22Rv1 (cell line): Measurements from ENCODE around the gene NAA20.

Experiments used
- H3K27ac ChIP-seq: fragments of 450-650 bp; 2 replicates; pipeline ENCODE4 v1.5.1; 2017
- ZFX ChIP-seq: fragments of 450-650 bp; IDR thresholded peaks from 2 replicates; pipeline ENCODE4 v1.6.1; 2017; ENCODE audit warnings: antibody characterized with exemption, borderline replicate concordance
- TF ChIP-seq, protein P1 (sequence below): fragments of 450-650 bp; IDR thresholded peaks from 2 replicates; pipeline ENCODE4 v1.5.1; 2017; ENCODE audit warnings: mild to moderate bottlenecking

Gene NAA20

GRCh38 chr20:20060234-20060998 lies 43.3 kb downstream of the NAA20 start:
- TF ChIP-seq ZFX: no peak
- TF ChIP-seq, protein P1, sequence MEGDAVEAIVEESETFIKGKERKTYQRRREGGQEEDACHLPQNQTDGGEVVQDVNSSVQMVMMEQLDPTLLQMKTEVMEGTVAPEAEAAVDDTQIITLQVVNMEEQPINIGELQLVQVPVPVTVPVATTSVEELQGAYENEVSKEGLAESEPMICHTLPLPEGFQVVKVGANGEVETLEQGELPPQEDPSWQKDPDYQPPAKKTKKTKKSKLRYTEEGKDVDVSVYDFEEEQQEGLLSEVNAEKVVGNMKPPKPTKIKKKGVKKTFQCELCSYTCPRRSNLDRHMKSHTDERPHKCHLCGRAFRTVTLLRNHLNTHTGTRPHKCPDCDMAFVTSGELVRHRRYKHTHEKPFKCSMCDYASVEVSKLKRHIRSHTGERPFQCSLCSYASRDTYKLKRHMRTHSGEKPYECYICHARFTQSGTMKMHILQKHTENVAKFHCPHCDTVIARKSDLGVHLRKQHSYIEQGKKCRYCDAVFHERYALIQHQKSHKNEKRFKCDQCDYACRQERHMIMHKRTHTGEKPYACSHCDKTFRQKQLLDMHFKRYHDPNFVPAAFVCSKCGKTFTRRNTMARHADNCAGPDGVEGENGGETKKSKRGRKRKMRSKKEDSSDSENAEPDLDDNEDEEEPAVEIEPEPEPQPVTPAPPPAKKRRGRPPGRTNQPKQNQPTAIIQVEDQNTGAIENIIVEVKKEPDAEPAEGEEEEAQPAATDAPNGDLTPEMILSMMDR: no peak
- no peak overlapping the region for H3K27ac ChIP-seq

DNA sequence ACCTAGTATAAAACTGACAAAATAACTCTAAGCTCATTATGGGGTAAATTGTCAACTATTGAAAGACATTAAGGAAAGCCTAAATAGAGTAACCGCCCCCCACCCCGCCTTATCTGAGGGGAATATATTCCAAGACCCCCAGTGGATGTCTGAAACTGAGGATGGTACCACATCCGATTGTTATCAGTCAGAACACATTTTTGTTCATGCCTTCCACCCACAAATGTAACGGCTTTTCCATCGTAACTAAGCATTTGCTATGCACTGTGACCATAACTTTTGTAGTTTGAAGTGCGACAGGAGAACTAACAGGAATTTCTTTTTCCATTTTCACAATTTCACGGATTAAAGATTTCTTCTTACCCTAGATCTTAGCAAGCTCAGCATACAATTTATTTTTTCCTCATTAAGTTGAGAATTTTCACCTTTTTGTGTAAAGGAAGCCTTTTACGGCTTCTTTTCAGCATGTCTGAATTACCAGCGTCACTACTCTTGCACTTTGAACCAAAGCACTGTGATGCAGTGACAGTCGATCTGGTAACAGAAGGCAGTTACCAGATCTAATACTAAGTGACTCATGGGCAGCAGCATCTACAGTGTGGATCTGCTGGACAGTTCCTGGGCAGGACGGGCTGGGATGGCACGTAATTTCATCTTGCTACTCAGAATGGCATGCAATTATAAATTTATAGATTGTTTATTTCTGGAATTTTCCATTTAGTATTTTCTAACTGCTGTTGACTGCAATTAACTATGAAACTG lies 47.0 kb downstream of the NAA20 start:
- H3K27ac ChIP-seq: no peak overlapping the region
- no peak for TF ChIP-seq ZFX
- TF ChIP-seq, protein P1: no peak

DNA sequence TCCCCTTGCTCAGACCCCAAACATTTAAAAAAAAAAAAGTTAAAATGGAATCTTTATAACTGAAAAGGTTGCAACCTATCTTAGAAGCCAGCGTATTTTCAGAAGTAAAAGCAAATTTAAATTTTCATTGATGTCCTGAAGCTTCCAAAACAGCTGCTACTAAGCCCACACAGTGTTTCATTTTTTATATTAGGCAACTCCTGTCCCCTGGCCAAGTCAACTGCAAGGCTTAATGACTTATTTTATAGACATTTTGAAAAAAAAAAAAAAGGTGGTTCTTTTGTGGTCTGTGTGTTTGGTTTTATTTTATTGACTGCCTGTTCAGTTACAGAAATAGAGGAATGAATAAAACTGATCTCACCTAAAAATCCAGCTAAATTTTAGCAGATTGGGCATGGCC lies 48.2 kb downstream of the NAA20 start:
- TF ChIP-seq ZFX: no peak
- TF ChIP-seq, protein P1: no peak
- no peak overlapping the region for H3K27ac ChIP-seq

GRCh38 chr20:20070871-20071726 lies 53.9 kb downstream of the NAA20 start:
- no peak for TF ChIP-seq ZFX
- TF ChIP-seq, protein P1: no peak
- H3K27ac ChIP-seq: no peak overlapping the region

GRCh38 chr20:20073801-20074371 lies 56.7 kb downstream of the NAA20 start:
- no peak overlapping the region for H3K27ac ChIP-seq
- TF ChIP-seq, protein P1: no peak
- no peak for TF ChIP-seq ZFX

GRCh38 chr20:20075032-20075431 lies 57.9 kb downstream of the NAA20 start:
- no peak overlapping the region for H3K27ac ChIP-seq
- TF ChIP-seq, protein P1: no peak
- no peak for TF ChIP-seq ZFX
